ENCODE measurements around the gene DERL3.

DERL3 gene

GRCh38 chr22:23801238-23801821, 37.5 kb downstream of the DERL3 start:
- DNase-seq: no peak

GRCh38 chr22:23800297-23801237, 38.2 kb downstream of the DERL3 start:
- DNase-seq: no peak

GRCh38 chr22:23796461-23796860, 42.3 kb downstream of the DERL3 start:
- no peak for DNase-seq

- no peak for DNase-seq
Measured at GRCh38 chr22:23793326-23793725, 45.5 kb downstream of the DERL3 start.

GRCh38 chr22:23791738-23792645, 46.8 kb downstream of the DERL3 start:
- DNase-seq: no peak

GRCh38 chr22:23790819-23791737, 47.7 kb downstream of the DERL3 start:
- no peak for DNase-seq

- no peak for DNase-seq
Measured at GRCh38 chr22:23789638-23790037, 49.2 kb downstream of the DERL3 start.

- DNase-seq: no peak
Measured at GRCh38 chr22:23789121-23789520, 49.7 kb downstream of the DERL3 start.

- DNase-seq: no peak
Measured at GRCh38 chr22:23787910-23788309, 50.9 kb downstream of the DERL3 start.

GRCh38 chr22:23787600-23787896, 51.3 kb downstream of the DERL3 start:
- DNase-seq: no peak

GRCh38 chr22:23786752-23787599, 51.8 kb downstream of the DERL3 start, which contains the start of gene SMARCB1:
SMARCB1 (plus strand) TSS chr22:23786966; CDS start chr22:23787170, 204 bp downstream.
- DNase-seq: peak; percentile 86

GRCh38 chr22:23786261-23786710, 52.5 kb downstream of the DERL3 start:
- DNase-seq: no peak
